OCI-LY3 (cell line): ENCODE measurements around the gene KRT6A.

Source experiments
- H2AFZ ChIP-seq: fragments of 200-600, 300-600 bp; shearing (Covaris generic); 2 replicates; pipeline ENCODE4 v1.6.0; 2014; ENCODE audit warnings: antibody characterized with exemption, low read depth, low read length
- H3K27ac ChIP-seq: fragments of 200-600, 300-600 bp; sonication (generic); 2 replicates; pipeline ENCODE4 v1.5.1; 2014; ENCODE audit warnings: mild to moderate bottlenecking, low read length, moderate library complexity, mixed read lengths
- H3K27me3 ChIP-seq: fragments of 200-600, 300-600 bp; sonication (generic); 2 replicates; pipeline ENCODE4 v1.6.1; 2014; ENCODE audit warnings: low read depth, low read length, mixed read lengths
- H3K36me3 ChIP-seq: fragments of 200-600, 300-600 bp; sonication (generic); replicated peaks from 2 replicates; pipeline ENCODE3; 2014; ENCODE audit warnings: low read depth, low read length, mixed read lengths
- H3K4me1 ChIP-seq: fragments of 300-600, 200-600 bp; sonication (generic); 2 replicates; pipeline ENCODE4 v1.6.1; 2014; ENCODE audit warnings: low read length, mixed read lengths
- H3K4me2 ChIP-seq: fragments of 200-600, 300-600 bp; sonication (generic); 2 replicates; pipeline ENCODE4 v1.6.1; 2014; ENCODE audit warnings: low read length, mixed read lengths
- H3K4me3 ChIP-seq: fragments of 300-600, 200-600 bp; sonication (generic); 2 replicates; pipeline ENCODE4 v1.5.1; 2014; ENCODE audit warnings: antibody characterized with exemption, mild to moderate bottlenecking, low read length, moderate library complexity
- H3K79me2 ChIP-seq: fragments of 300-600, 200-600 bp; shearing (Covaris generic); 2 replicates; pipeline ENCODE4 v1.6.1; 2014; ENCODE audit warnings: mild to moderate bottlenecking, low read length, mixed read lengths
- H3K9ac ChIP-seq: fragments of 300-600, 200-600 bp; shearing (Covaris generic); 2 replicates; pipeline ENCODE4 v1.6.0; 2014; ENCODE audit warnings: mild to moderate bottlenecking, low read length, moderate library complexity
- H3K9me3 ChIP-seq: fragments of 200-600, 300-600 bp; shearing (Covaris generic); 2 replicates; pipeline ENCODE4 v1.6.1; 2014; ENCODE audit warnings: low read length, mixed read lengths; ENCODE audit not compliant: insufficient read depth
- H4K20me1 ChIP-seq: fragments of 200-600, 300-600 bp; sonication (generic); 2 replicates; pipeline ENCODE4 v1.6.1; 2016; ENCODE audit warnings: low read length, mixed read lengths; ENCODE audit not compliant: insufficient read depth
- EZH2phosphoT487 ChIP-seq: fragments of 200-600 bp; shearing (Covaris generic); IDR thresholded peaks from 2 replicates; pipeline ENCODE4 v1.6.1; 2018; ENCODE audit warnings: antibody characterized with exemption, mixed run types, low read depth
- TF ChIP-seq, protein P1 (sequence below): fragments of 200-600, 300-600 bp; sonication (generic); IDR thresholded peaks from 2 replicates; pipeline ENCODE4 v1.5.1; 2014; ENCODE audit warnings: antibody characterized with exemption, low read length, low read depth

Gene KRT6A

DNA sequence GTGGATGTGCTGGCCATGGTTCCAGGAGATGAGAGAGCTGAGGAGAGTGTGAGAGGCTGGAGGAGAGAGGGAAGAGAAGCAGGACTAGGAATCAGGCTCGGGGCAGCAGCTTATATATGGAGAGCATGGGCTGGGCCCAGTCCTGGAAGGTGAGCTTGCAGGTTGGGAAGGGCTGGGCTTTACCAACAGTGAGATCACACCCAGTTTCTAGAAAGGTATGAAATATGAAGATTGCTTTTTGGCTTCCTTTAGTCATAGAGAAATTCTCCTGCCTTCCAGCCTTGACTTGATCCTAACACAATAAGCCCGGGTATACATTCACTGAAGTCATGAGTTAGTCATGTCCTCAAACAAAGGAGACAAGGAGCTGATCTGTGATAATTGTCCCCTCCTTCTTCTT, at the start of gene KRT6A:
Gene KRT6A (minus strand): TSS at position 86 of the 400 bp plus-strand sequence. CDS start 69 bp downstream, at position 17.
- H3K27ac ChIP-seq, result no peak within 1 kb of the TSS
- no peaks in the 10 kb centered on the region for H3K79me2 ChIP-seq
- no peak within 1 kb of the TSS for H3K9ac ChIP-seq

DNA sequence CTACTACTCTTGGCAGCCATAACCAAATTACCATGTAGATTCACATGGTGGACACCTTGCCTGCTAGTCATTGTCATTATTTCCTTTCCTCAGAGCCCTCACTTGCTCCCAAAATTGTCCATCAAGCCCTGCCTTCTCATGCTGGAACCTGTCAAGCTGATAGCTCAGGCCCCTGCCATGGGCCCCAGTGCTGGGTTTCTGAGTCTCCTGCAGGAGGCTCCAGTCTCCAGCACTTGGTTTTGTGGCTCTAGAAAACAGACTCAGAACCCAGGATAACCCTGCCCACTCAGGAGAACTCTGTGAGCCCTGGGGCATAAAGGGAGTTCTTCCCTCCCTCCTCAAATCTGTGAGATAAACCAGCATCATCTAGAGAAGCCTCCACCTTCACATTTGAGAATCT, 49.1 kb upstream of the KRT6A start:
- Histone ChIP-seq H3K4me3 (no peak overlapping the region), H3K4me2 (no peak overlapping the region), H3K9me3 (no peaks in the 10 kb centered on the region), H3K4me1 (peaks cover 6% of the 10 kb centered on the region), H3K9ac (no peak overlapping the region), H4K20me1 (no peaks in the 10 kb centered on the region), H3K36me3 (no peaks in the 10 kb centered on the region), H2AFZ (no peak overlapping the region), H3K79me2 (no peaks in the 10 kb centered on the region), H3K27me3 (no peaks in the 10 kb centered on the region), H3K27ac (no peak overlapping the region)
- TF ChIP-seq, protein P1, sequence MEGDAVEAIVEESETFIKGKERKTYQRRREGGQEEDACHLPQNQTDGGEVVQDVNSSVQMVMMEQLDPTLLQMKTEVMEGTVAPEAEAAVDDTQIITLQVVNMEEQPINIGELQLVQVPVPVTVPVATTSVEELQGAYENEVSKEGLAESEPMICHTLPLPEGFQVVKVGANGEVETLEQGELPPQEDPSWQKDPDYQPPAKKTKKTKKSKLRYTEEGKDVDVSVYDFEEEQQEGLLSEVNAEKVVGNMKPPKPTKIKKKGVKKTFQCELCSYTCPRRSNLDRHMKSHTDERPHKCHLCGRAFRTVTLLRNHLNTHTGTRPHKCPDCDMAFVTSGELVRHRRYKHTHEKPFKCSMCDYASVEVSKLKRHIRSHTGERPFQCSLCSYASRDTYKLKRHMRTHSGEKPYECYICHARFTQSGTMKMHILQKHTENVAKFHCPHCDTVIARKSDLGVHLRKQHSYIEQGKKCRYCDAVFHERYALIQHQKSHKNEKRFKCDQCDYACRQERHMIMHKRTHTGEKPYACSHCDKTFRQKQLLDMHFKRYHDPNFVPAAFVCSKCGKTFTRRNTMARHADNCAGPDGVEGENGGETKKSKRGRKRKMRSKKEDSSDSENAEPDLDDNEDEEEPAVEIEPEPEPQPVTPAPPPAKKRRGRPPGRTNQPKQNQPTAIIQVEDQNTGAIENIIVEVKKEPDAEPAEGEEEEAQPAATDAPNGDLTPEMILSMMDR, result no peak
- no peak for TF ChIP-seq EZH2phosphoT487

More for the DNA sequence above, at the start of gene KRT6A:
- Histone ChIP-seq H3K4me3 (no peak within 1 kb of the TSS), H3K36me3 (no peaks in the 10 kb centered on the region), H3K4me1 (peaks cover 27% of the 10 kb centered on the region), H3K9me3 (no peaks in the 10 kb centered on the region), H3K4me2 (no peak within 1 kb of the TSS), H2AFZ (no peak within 1 kb of the TSS), H4K20me1 (no peaks in the 10 kb centered on the region), H3K27me3 (peaks cover 26% of the 10 kb centered on the region; the same call in 1 of the 2 replicates)
- TF ChIP-seq EZH2phosphoT487, result no peak

DNA sequence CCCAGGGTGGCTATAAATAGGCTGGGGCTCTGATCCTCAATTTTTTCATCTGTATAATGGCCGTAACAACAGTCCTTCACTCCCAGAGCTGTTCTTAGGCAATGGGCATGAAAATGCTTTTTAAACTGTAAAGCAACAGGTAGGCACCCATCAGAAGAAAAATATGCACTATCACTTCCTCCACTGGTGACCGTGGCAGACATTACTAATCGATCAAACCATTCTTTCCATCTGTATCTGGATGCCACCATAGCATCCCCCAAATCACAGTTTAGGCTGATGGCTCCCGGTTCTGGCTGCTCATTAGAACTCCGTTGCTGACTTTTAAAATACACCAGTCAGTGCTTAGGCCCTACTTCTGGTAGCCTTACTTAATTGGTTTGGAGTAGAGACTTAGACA, 48.7 kb upstream of the KRT6A start:
- TF ChIP-seq EZH2phosphoT487, result no peak
- TF ChIP-seq, protein P1, result no peak
- Histone ChIP-seq H3K4me3 (no peak overlapping the region), H3K4me2 (no peak overlapping the region), H3K9ac (no peak overlapping the region), H4K20me1 (no peaks in the 10 kb centered on the region), H3K4me1 (peaks cover 1% of the 10 kb centered on the region), H3K79me2 (no peaks in the 10 kb centered on the region), H3K9me3 (no peaks in the 10 kb centered on the region), H3K27me3 (no peaks in the 10 kb centered on the region), H2AFZ (no peak overlapping the region), H3K36me3 (no peaks in the 10 kb centered on the region), H3K27ac (no peak overlapping the region)

DNA sequence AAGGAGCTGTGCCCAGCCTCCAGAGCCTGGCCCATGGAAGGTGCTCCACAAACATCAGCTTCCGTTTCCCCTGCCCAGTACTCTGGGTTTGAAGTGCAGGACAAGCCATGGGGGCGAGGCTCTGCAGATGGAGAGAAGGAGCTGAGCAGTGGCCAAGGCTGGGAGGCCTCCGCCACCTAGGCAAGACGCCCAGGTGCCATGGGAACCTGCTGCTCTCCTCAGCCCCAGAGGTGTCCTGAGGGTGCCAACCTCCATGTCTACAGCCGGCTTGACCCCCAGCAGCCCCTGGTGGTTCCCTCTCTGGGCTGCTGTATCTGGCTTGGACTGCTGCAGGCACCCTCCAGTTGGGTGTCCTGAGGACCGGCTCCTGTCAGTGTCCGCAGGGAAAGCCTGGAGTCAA, 47.5 kb upstream of the KRT6A start:
- no peak overlapping the region for H3K4me2 ChIP-seq
- H3K4me3 ChIP-seq, result no peak overlapping the region
- TF ChIP-seq EZH2phosphoT487, result no peak
- TF ChIP-seq, protein P1, result no peak
- H3K79me2 ChIP-seq, result no peaks in the 10 kb centered on the region
- H3K27me3 ChIP-seq, result no peaks in the 10 kb centered on the region
- H3K4me1 ChIP-seq, result no peaks in the 10 kb centered on the region
- no peak overlapping the region for H3K27ac ChIP-seq
- no peak overlapping the region for H2AFZ ChIP-seq
- H4K20me1 ChIP-seq, result no peaks in the 10 kb centered on the region
- no peak overlapping the region for H3K9ac ChIP-seq
- no peaks in the 10 kb centered on the region for H3K9me3 ChIP-seq
- H3K36me3 ChIP-seq, result no peaks in the 10 kb centered on the region

DNA sequence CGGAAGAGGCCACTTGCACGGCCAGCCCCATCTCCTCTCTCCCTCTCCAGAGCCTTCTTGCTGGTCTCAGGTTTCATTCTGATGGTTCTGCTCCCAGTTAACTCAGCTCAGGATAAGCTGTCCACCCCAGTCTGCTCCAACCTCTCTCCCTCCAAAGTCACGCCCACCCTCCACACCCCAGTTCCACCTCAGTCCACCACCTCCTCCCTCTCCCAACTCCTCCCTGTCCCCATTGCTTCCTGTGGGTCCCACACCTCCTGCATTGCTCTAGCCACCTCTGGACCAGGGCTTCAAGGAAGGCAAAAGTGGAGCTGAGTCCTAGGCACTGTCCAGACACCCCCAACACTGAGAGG, 46.7 kb upstream of the KRT6A start:
- Histone ChIP-seq H2AFZ (no peak overlapping the region), H3K4me2 (no peak overlapping the region), H3K36me3 (no peaks in the 10 kb centered on the region), H3K9ac (no peak overlapping the region), H3K4me1 (no peaks in the 10 kb centered on the region), H3K9me3 (no peaks in the 10 kb centered on the region), H3K27me3 (no peaks in the 10 kb centered on the region), H3K4me3 (no peak overlapping the region), H4K20me1 (no peaks in the 10 kb centered on the region), H3K27ac (no peak overlapping the region), H3K79me2 (no peaks in the 10 kb centered on the region)
- TF ChIP-seq EZH2phosphoT487, result no peak
- TF ChIP-seq, protein P1, result no peak
